Aorta (tissue), 5 donors: ENCODE results near the gene RHBDD3. TPM values are rescaled to one million over a fixed set of nuclear protein-coding genes. Genes with fewer than 3 reads are reported as not detected.

Experiments used
- ATAC-seq: fragments of 200-7000 bp; cut with Tn5 transposase; one replicate; pipeline ENCODE4 v1.9.1; 2022; ENCODE audit warnings: moderate library complexity; ENCODE audit not compliant: low FRiP score
- DNase-seq, 2 donors: peaks; one replicate each; pipeline ENCODE4 v3.0.0-alpha.2; 2020
- H3K27ac ChIP-seq, 2 donors: one replicate each; pipeline ENCODE4 v1.5.1; 2013; ENCODE audit warnings: low read length in 2 of 2, mild to moderate bottlenecking in 2 of 2, moderate library complexity in 2 of 2, control low read depth in 1 of 2, inconsistent platforms in 1 of 2, low read depth in 1 of 2
- H3K27me3 ChIP-seq, 2 donors: one replicate each; pipeline ENCODE4 v1.6.1; 2013; ENCODE audit warnings: control low read depth in 1 of 2, low read length in 1 of 2, mild to moderate bottlenecking in 1 of 2, moderate library complexity in 1 of 2; ENCODE audit not compliant: insufficient read depth in 2 of 2, control insufficient read depth in 1 of 2
- H3K36me3 ChIP-seq, 2 donors: one replicate each; pipeline ENCODE4 v1.6.1; 2013; ENCODE audit warnings: control low read depth in 1 of 2, low read length in 1 of 2, mild to moderate bottlenecking in 1 of 2; ENCODE audit not compliant: insufficient read depth in 2 of 2, control insufficient read depth in 1 of 2
- H3K4me1 ChIP-seq, 2 donors: one replicate each; pipeline ENCODE4 v1.6.1; 2013; ENCODE audit warnings: low read length in 2 of 2, control low read depth in 1 of 2, mild to moderate bottlenecking in 1 of 2, moderate library complexity in 1 of 2; ENCODE audit not compliant: insufficient read depth in 2 of 2, control insufficient read depth in 1 of 2
- H3K4me3 ChIP-seq, 2 donors: one replicate each; pipeline ENCODE4 v1.5.1; 2013; ENCODE audit warnings: low read length in 2 of 2, control low read depth in 1 of 2, mild to moderate bottlenecking in 1 of 2
- H3K9me3 ChIP-seq: one replicate; pipeline ENCODE4 v1.6.1; 2013; ENCODE audit warnings: mild to moderate bottlenecking, low read length; ENCODE audit not compliant: control insufficient read depth
- WGBS, 2 donors: extraction: QIAGEN DNeasy Blood & Tissue Kit; methylation state at CpG; one replicate each; pipeline ENCODE4 v1.1.7; 2013; 5-methylcytosine and 5-hydroxymethylcytosine counted together
- intact Hi-C, 2 donors: fragments of 100-400 bp; cut with DNase I; formaldehyde crosslinking; loops; one replicate each; pipeline versions ENCODE4 v1.14.2 to v1.15.0; 2022
- polyA plus RNA-seq, 2 donors: library from polyadenylated mRNA; stranded (reverse); fragments of 200-250 nt; gene quantifications; one replicate each; pipeline ENCODE4 v1.2.3, GENCODE V29; 2013
- total RNA-seq, 2 donors: library from RNA; stranded (reverse); fragmentation: NEBNext Ultra II Directional; extraction: Animal tissue kit (Norgen Biotek cat#: 25700); gene quantifications; one replicate each; pipeline ENCODE4 v1.2.1, GENCODE V29; 2021
- donor health status: healthy with polysubstance abuse.
- donor health status: Bipolar disorder and iron deficiency.
- donor health status: DM: no; HTN: no; CAD: no.
- donor health status: DM: no; HTN: no; CAD: no.
- donor health status: DM: yes; HTN: yes; CAD: no.

RHBDD3 gene
- total and polyA plus RNA-seq, 4 donors = 5.5 to 19.4 (median 13.2) TPM

GRCh38 chr22:29307596-29308147, 39.9 kb upstream of the RHBDD3 start:
- Histone ChIP-seq H3K4me1 (no peaks in the 10 kb centered on the region), H3K4me3 (peak overlapping the region; percentile 77 to 92), H3K9me3 (no peaks in the 10 kb centered on the region), H3K36me3 (no peaks in the 10 kb centered on the region), H3K27me3 (no peaks in the 10 kb centered on the region), H3K27ac (peak overlapping the region in 1 of 2 donors; percentile 62)
- no peak for ATAC-seq
- intact Hi-C loops = loop anchor here (2.0 to 5.0 kb wide), 3 partner anchors 39 to 50 kb away; partner anchors contain the start of genes EWSR1 (in 2 of the 2) and RHBDD3 (in 1 of the 2)
- WGBS, 2 donors = 55 to 64% methylated on average over 20 of the region's 20 CpGs
- no peak for DNase-seq

- no peaks in the 10 kb centered on the region for H3K9me3 ChIP-seq
- H3K27me3 ChIP-seq = no peaks in the 10 kb centered on the region
- peak; percentile 79 for ATAC-seq
- intact Hi-C loops = loop anchor here (2.0 to 5.0 kb wide), 3 partner anchors 38 to 50 kb away; partner anchors contain the start of genes EWSR1 (in 2 of the 2) and RHBDD3 (in 1 of the 2)
- no peaks in the 10 kb centered on the region for H3K36me3 ChIP-seq
- H3K4me1 ChIP-seq = no peaks in the 10 kb centered on the region
- DNase-seq = peak; percentile 88 to 95
- H3K27ac ChIP-seq = peak overlapping the region in 1 of 2 donors; percentile 61
- 2% methylated on average over 40 to 83 of the region's 83 CpGs for WGBS, 2 donors
- peak overlapping the region; percentile 77 to 92 for H3K4me3 ChIP-seq
Measured at GRCh38 chr22:29306835-29307595, 39.2 kb upstream of the RHBDD3 start.

GRCh38 chr22:29306175-29306834, 38.5 kb upstream of the RHBDD3 start, which contains the start of gene GAS2L1:
TSS of gene GAS2L1 (plus strand) at chr22:29306650. CDS start at chr22:29308106, 1,456 bp downstream.
- Histone ChIP-seq H3K4me1 (no peaks in the 10 kb centered on the region), H3K36me3 (no peaks in the 10 kb centered on the region), H3K4me3 (peak within 1 kb of the TSS; percentile 77 to 92), H3K27ac (peak within 1 kb of the TSS in 1 of 2 donors; percentile 61), H3K27me3 (no peaks in the 10 kb centered on the region), H3K9me3 (no peaks in the 10 kb centered on the region)
- intact Hi-C loops = loop anchor here (2.0 to 5.0 kb wide), 3 partner anchors 38 to 51 kb away; partner anchors contain the start of genes EWSR1 (in 2 of the 2) and RHBDD3 (in 1 of the 2)
- DNase-seq (peak; percentile 93 to 94), ATAC-seq (peak; percentile 84)
- 0 to 1% methylated on average over 40 of the region's 40 CpGs for WGBS, 2 donors

GRCh38 chr22:29305836-29306174, 38.0 kb upstream of the RHBDD3 start:
- DNase-seq (no peak), ATAC-seq (no peak)
- Histone ChIP-seq H3K36me3 (no peaks in the 10 kb centered on the region), H3K27me3 (no peaks in the 10 kb centered on the region), H3K9me3 (no peaks in the 10 kb centered on the region), H3K27ac (no peak overlapping the region), H3K4me3 (no peak overlapping the region), H3K4me1 (no peaks in the 10 kb centered on the region)
- intact Hi-C loops = loop anchor here (2.0 to 5.0 kb wide), 3 partner anchors 37 to 51 kb away; partner anchors contain the start of genes EWSR1 (in 2 of the 2) and RHBDD3 (in 1 of the 2)
- 40 to 47% methylated on average over 7 of the region's 7 CpGs for WGBS, 2 donors

- WGBS, 2 donors = 22 to 25% methylated on average over 13 of the region's 13 CpGs
- H3K4me1 ChIP-seq = no peaks in the 10 kb centered on the region
- H3K27ac ChIP-seq = no peak overlapping the region
- H3K9me3 ChIP-seq = no peaks in the 10 kb centered on the region
- DNase-seq (peak in 1 of 2 donors; percentile 74), ATAC-seq (no peak)
- intact Hi-C loops = no loop called here
- no peak overlapping the region for H3K4me3 ChIP-seq
- no peaks in the 10 kb centered on the region for H3K27me3 ChIP-seq
- peaks cover 0 to 12% of the 10 kb centered on the region in 2 donors for H3K36me3 ChIP-seq
Measured at GRCh38 chr22:29302681-29303465, 35.1 kb upstream of the RHBDD3 start.

- H3K9me3 ChIP-seq = no peaks in the 10 kb centered on the region
- H3K4me3 ChIP-seq = no peak overlapping the region
- no peak overlapping the region for H3K27ac ChIP-seq
- intact Hi-C loops = no loop called here
- H3K27me3 ChIP-seq = no peaks in the 10 kb centered on the region
- no peaks in the 10 kb centered on the region for H3K4me1 ChIP-seq
- H3K36me3 ChIP-seq = peaks cover 4 to 17% of the 10 kb centered on the region in 2 donors
- ATAC-seq (no peak), DNase-seq (no peak)
- 5 to 6% methylated on average over 2 of the region's 2 CpGs for WGBS, 2 donors
Measured at GRCh38 chr22:29302402-29302680, 34.6 kb upstream of the RHBDD3 start.

- intact Hi-C loops = no loop called here
- Histone ChIP-seq H3K4me1 (no peaks in the 10 kb centered on the region), H3K9me3 (no peaks in the 10 kb centered on the region), H3K36me3 (peaks cover 6 to 22% of the 10 kb centered on the region in 2 donors), H3K27me3 (no peaks in the 10 kb centered on the region), H3K27ac (no peak overlapping the region), H3K4me3 (no peak overlapping the region)
- ATAC-seq = no peak
- DNase-seq = peak in 1 of 2 donors; percentile 70
- 81 to 82% methylated on average over 17 of the region's 17 CpGs for WGBS, 2 donors
Measured at GRCh38 chr22:29301716-29302401, 34.1 kb upstream of the RHBDD3 start.
